SJCRH30 (cell line): ENCODE results near the gene MAST1. TPM values are rescaled to one million over a fixed set of nuclear protein-coding genes. Genes with fewer than 3 reads are reported as not detected.
"Not testable (repeated sequence)": the region's sequence is repeated elsewhere in the genome, so short reads cannot be mapped to it uniquely, and the experiment has no call there.

Experiments
- DNase-seq, 2 experiments: peaks; one replicate each; pipeline ENCODE4 v3.0.0-alpha.2; 2015 to 2020
- H3K27ac ChIP-seq: fragments of 250-450 bp; sonication (Bioruptor Pico); 2 replicates; pipeline ENCODE4 v1.5.1; 2020; ENCODE audit warnings: mild to moderate bottlenecking, moderate library complexity
- H3K27me3 ChIP-seq: fragments of 250-450 bp; sonication (Bioruptor Pico); 2 replicates; pipeline ENCODE4 v1.5.1; 2020; ENCODE audit warnings: mild to moderate bottlenecking, moderate library complexity
- H3K36me3 ChIP-seq: fragments of 250-450 bp; sonication (Bioruptor Pico); 2 replicates; pipeline ENCODE4 v1.5.1; 2020; ENCODE audit warnings: mild to moderate bottlenecking, moderate library complexity
- H3K4me1 ChIP-seq: fragments of 250-450 bp; sonication (Bioruptor Pico); 2 replicates; pipeline ENCODE4 v1.5.1; 2020; ENCODE audit warnings: mild to moderate bottlenecking, moderate library complexity
- H3K4me3 ChIP-seq: fragments of 250-450 bp; sonication (Bioruptor Pico); 2 replicates; pipeline ENCODE4 v1.5.1; 2020; ENCODE audit warnings: mild to moderate bottlenecking, moderate library complexity
- H3K9me3 ChIP-seq: fragments of 250-450 bp; sonication (Bioruptor Pico); replicated peaks from 2 replicates; pipeline ENCODE4 v1.5.1; 2020; ENCODE audit warnings: mild to moderate bottlenecking, moderate library complexity
- total RNA-seq: library from RNA; depleted of rRNA; stranded (reverse); fragments of >200 nt; shearing (Covaris generic); gene quantifications from 2 replicates; pipeline ENCODE4 v1.2.3, GENCODE V29; 2014; rRNA removed

MAST1 gene
- total RNA-seq, 1 experiment from 2014 or later, result 4.3 TPM

DNA sequence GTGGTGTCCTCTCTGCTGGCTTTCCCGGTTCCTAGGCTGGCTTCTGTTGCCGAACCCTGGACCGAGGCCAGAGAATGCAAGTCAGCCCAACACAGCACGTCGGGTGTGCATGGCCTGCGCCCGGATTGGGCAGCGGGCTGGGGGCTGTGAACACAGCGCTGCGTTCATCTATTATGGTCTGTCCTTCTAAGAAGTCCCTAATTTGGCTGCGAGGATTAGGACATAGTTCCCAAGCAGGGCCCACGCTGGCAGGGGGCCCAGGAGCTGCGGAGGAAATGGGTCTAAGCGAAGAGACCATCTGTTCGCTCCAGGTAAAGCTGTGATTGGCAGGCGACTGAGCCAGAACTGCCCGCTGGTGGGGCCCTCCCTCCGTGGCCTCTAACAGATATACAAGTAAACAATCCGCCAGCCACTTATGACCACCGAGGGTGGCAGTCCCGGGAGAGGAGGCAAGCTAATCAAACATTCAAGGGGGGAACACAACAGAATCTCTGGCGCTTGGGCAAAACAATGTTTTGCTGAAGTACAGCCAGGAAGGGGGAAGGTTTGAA, 74.8 kb downstream of the MAST1 start:
- H3K27ac ChIP-seq, result peak overlapping the region; percentile 76
- no peaks in the 10 kb centered on the region for H3K36me3 ChIP-seq
- H3K9me3 ChIP-seq, result no peaks in the 10 kb centered on the region
- H3K4me1 ChIP-seq, result peaks cover 17% of the 10 kb centered on the region; the same call in 1 of the 2 replicates
- peak; percentile 89 to 92 for DNase-seq
- H3K4me3 ChIP-seq, result peak overlapping the region; percentile 41
- no peaks in the 10 kb centered on the region for H3K27me3 ChIP-seq

DNA sequence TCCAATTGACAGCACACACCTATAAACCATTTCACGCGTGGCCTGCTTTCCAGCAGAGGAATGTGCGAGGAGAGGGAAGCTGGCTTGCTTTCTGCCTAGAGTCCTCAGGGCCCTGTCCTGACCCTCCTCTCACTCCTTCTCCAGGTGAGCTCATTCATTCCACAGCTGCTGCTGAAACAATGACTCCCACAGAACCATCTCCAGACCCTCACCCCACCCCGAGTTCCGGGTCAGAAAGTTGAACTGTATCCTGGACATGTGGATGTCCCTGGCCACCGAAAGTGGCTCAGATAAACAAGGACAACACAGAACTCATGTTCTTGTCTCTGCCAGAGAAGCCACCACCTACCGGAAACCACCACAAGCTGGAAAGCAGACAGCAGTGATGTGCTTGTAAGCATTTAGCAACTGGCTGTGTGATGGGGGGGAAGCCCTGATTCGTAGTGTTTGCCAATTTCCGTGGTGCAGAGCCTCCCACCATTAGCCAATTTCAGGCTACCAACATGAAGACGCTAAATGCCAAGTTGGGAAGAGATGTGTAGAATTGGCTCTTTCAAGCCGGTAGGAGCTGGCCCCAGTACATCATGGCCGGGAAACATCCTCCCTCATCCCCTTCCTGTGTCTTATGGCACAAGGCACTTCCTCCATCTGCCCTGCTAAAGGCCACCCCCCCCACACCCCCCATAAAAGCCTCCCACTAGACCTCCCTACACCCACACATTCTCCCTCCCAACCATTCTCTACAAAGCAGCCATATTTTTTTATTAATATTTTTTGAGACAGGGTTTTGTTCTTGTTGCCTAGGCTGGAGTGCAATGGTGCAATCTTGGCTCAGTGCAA, 75.8 kb downstream of the MAST1 start:
- no peak overlapping the region for H3K4me3 ChIP-seq
- H3K36me3 ChIP-seq, result no peaks in the 10 kb centered on the region
- DNase-seq, result peak in 1 of 2 experiments; percentile 49
- H3K27me3 ChIP-seq, result no peaks in the 10 kb centered on the region
- H3K9me3 ChIP-seq, result no peaks in the 10 kb centered on the region
- H3K4me1 ChIP-seq, result peaks cover 17% of the 10 kb centered on the region; the same call in 1 of the 2 replicates
- H3K27ac ChIP-seq, result no peak overlapping the region; the same call in 1 of the 2 replicates

DNA sequence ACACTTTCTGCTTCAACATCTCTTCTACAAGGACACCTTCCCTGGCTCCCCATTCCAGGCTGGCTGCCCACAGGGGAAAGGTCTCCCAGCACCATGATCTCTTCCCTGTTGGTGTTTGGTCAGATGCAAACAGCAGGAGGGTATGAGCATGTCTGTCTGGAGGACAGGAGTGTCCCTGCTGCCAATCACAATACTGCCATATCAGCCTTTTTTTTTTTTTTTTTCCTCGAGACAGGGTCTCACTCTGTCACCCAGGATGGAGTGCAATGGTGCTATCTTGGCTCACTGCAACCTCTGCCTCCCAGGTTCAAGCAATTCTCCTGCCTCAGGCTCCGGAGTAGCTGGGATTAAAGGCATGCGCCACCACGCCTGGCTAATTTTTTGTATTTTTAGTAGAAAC, 77.5 kb downstream of the MAST1 start:
- not testable (repeated sequence) for H3K36me3 ChIP-seq, H3K27ac ChIP-seq, H3K9me3 ChIP-seq, H3K4me3 ChIP-seq, DNase-seq, H3K27me3 ChIP-seq
- H3K4me1 ChIP-seq, result peaks cover 17% of the 10 kb centered on the region; the same call in 1 of the 2 replicates

DNA sequence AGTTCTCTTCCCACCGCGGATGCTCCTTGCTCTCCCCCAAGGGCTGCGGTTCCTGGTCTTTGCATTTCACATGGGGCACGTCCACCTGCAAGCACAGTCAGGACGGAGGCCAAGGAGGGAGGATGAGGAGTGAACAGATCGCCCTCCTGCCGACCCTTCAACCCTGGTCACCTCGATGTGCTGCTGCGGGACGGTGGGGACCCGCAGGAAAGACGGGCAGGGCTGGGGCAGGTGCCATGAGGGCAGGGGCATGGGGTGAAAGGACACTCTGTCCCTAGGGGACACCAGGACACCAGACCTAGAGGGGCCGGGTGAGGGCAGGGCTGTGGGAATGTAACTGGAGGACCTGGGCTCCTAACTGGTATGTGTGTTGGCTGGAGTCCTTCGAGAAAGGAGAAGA, 79.9 kb downstream of the MAST1 start:
- H3K27me3 ChIP-seq, result no peaks in the 10 kb centered on the region
- peaks cover 10% of the 10 kb centered on the region for H3K36me3 ChIP-seq
- peaks cover 10% of the 10 kb centered on the region; the same call in 1 of the 2 replicates for H3K4me1 ChIP-seq
- H3K9me3 ChIP-seq, result no peaks in the 10 kb centered on the region
- H3K27ac ChIP-seq, result no peak overlapping the region
- no peak overlapping the region for H3K4me3 ChIP-seq
- DNase-seq, result no peak

DNA sequence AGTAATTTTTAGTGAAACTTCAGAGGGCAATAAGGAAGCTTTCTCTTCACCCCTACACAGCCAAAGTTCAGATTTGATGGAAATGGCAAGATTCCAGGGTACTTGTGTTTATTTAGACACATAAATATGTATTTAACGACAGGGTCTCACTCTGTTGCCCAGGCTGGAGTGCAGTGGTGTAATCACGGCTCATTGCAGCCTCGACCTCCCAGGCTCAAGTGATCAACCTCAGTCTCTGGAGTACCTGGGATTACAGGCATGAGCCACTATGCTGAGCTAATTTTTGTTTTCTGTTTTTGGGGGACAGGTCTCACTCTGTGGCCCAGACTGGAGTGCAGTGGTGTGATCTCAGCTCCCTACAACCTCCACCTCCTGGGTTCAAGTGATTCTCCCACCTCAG, 82.7 kb downstream of the MAST1 start:
- Histone ChIP-seq H3K4me1 (no peaks in the 10 kb centered on the region), H3K4me3 (no peak overlapping the region), H3K27ac (no peak overlapping the region), H3K27me3 (no peaks in the 10 kb centered on the region), H3K9me3 (no peaks in the 10 kb centered on the region), H3K36me3 (peaks cover 38% of the 10 kb centered on the region)
- DNase-seq, result no peak

DNA sequence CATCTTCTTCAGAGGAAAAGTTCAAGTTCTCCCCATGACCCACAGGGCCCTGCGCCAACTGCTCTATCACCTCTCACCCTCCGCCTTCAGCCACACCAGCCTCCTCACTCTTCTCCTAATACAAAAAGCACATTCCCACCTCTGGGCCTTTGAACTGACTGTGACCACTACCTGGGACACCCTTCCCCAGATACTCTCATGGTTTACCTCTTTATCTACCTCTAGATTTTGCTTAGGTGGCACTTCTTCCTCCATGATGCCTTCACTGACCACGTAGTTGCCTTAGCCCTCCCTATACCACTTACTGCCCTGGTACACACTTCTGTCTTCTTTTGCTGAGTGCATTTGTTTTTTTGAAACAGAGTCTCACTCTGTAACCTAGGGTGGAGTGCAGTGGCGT, 84.6 kb downstream of the MAST1 start:
- H3K4me1 ChIP-seq, result no peaks in the 10 kb centered on the region
- no peak overlapping the region for H3K27ac ChIP-seq
- H3K4me3 ChIP-seq, result no peak overlapping the region
- H3K27me3 ChIP-seq, result no peaks in the 10 kb centered on the region
- no peaks in the 10 kb centered on the region for H3K9me3 ChIP-seq
- H3K36me3 ChIP-seq, result peaks cover 52% of the 10 kb centered on the region
- no peak for DNase-seq

Other genes with a start within 250 kb of the MAST1 start
- gene ZNF490, start 227.7 kb upstream of the MAST1 start, total RNA-seq, result 8.0 and 9.3 TPM in 2 replicates
- 25.0 and 25.7 TPM in 2 replicates for gene ZNF791, start 227.6 kb upstream of the MAST1 start, total RNA-seq
- gene MAN2B1, start 171.8 kb upstream of the MAST1 start, total RNA-seq, result 31.4 and 34.6 TPM in 2 replicates
- 11.4 and 11.9 TPM in 2 replicates for gene WDR83, start 171.7 kb upstream of the MAST1 start, total RNA-seq
- 116 and 128 TPM in 2 replicates for gene DHPS, start 156.6 kb upstream of the MAST1 start, total RNA-seq
- gene GNG14, start 150.5 kb upstream of the MAST1 start, total RNA-seq, result 1.8 TPM in 1 of 2 replicates, not detected in the other
- 7.8 and 8.3 TPM in 2 replicates for gene FBXW9, start 141.9 kb upstream of the MAST1 start, total RNA-seq
- gene TNPO2, start 114.6 kb upstream of the MAST1 start, total RNA-seq, result 72.4 and 80.9 TPM in 2 replicates
- gene TRIR, start 103.8 kb upstream of the MAST1 start, total RNA-seq, result 431 and 462 TPM in 2 replicates
- 79.5 and 87.1 TPM in 2 replicates for gene GET3, start 101.0 kb upstream of the MAST1 start, total RNA-seq
- 0.04 and 0.10 TPM in 2 replicates for gene BEST2, start 86.7 kb upstream of the MAST1 start, total RNA-seq
- 14.1 and 19.0 TPM in 2 replicates for gene HOOK2, start 63.0 kb upstream of the MAST1 start, total RNA-seq
- gene JUNB, start 47.0 kb upstream of the MAST1 start, total RNA-seq, result 34.8 and 39.7 TPM in 2 replicates
- gene PRDX2, start 36.7 kb upstream of the MAST1 start, total RNA-seq, result 55.9 and 64.6 TPM in 2 replicates
- gene THSD8, start 36.4 kb upstream of the MAST1 start, total RNA-seq, result not detected in 2 replicates
- gene RNASEH2A, start 31.9 kb upstream of the MAST1 start, total RNA-seq, result 92.4 and 99.0 TPM in 2 replicates
- gene RTBDN, start 3.9 kb upstream of the MAST1 start, total RNA-seq, result 0.45 TPM in 1 of 2 replicates, not detected in the other
- gene DNASE2, start 42.9 kb downstream of the MAST1 start, total RNA-seq, result 16.4 and 16.8 TPM in 2 replicates
- 0.06 TPM in 1 of 2 replicates, not detected in the other for gene KLF1, start 48.7 kb downstream of the MAST1 start, total RNA-seq
- gene GCDH, start 52.6 kb downstream of the MAST1 start, total RNA-seq, result 29.7 and 33.6 TPM in 2 replicates
- 0.24 TPM in 1 of 2 replicates, not detected in the other for gene SYCE2, start 80.8 kb downstream of the MAST1 start, total RNA-seq
- gene FARSA, start 95.2 kb downstream of the MAST1 start, total RNA-seq, result 65.8 and 77.3 TPM in 2 replicates
- gene CALR, start 100.1 kb downstream of the MAST1 start, total RNA-seq, result 940 and 960 TPM in 2 replicates
- gene RAD23A, start 107.3 kb downstream of the MAST1 start, total RNA-seq, result 129 and 131 TPM in 2 replicates
- 59.9 and 71.5 TPM in 2 replicates for gene GADD45GIP1, start 118.7 kb downstream of the MAST1 start, total RNA-seq
- not detected in 2 replicates for gene DAND5, start 131.1 kb downstream of the MAST1 start, total RNA-seq
- 20.2 and 22.4 TPM in 2 replicates for gene NFIX, start 157.0 kb downstream of the MAST1 start, total RNA-seq